Activated T-cell treated with anti-CD3 and anti-CD28 coated beads, Interleukin-2, amount 50 U/mL, for 4 hours (primary cell): ENCODE data around the gene LMF1. TPM values are rescaled to one million over a fixed set of nuclear protein-coding genes. Genes with fewer than 3 reads are reported as not detected.

Source experiments
- ATAC-seq, 2 donors: fragments of 200-7000 bp; cut with Tn5 transposase; one replicate each; pipeline ENCODE4 v1.10.0; 2021
- DNase-seq: peaks from one replicate; pipeline ENCODE4 v3.0.0-alpha.2; 2020
- H3K27me3 Mint-ChIP-seq: one replicate; pipeline ENCODE4 v1.8.0; 2021; ENCODE audit warnings: low read depth, mixed read lengths
- H3K36me3 Mint-ChIP-seq: one replicate; pipeline ENCODE4 v1.8.0; 2022; ENCODE audit warnings: mixed read lengths; ENCODE audit not compliant: insufficient read depth
- H3K4me1 Mint-ChIP-seq: one replicate; pipeline ENCODE4 v1.8.0; 2021; ENCODE audit warnings: low read depth, mixed read lengths
- H3K4me3 Mint-ChIP-seq: one replicate; pipeline ENCODE4 v1.8.0; 2021; ENCODE audit warnings: mild to moderate bottlenecking, moderate library complexity, mixed read lengths
- H3K9me3 Mint-ChIP-seq: one replicate; pipeline ENCODE4 v1.8.0; 2021; ENCODE audit warnings: mixed read lengths
- total RNA-seq, 3 donors: library from RNA; stranded (reverse); gene quantifications; one replicate each; pipeline ENCODE4 v1.2.1, GENCODE V29; 2021

LMF1 gene
- total RNA-seq, 3 donors from 2014 or later, result 7.7 to 9.9 (median 9.3) TPM

- Mint-ChIP-seq H3K27me3 (no peaks in the 10 kb centered on the region), H3K4me3 (no peak overlapping the region), H3K36me3 (peaks cover 2% of the 10 kb centered on the region), H3K4me1 (no peaks in the 10 kb centered on the region), H3K9me3 (peaks cover 11% of the 10 kb centered on the region)
- ATAC-seq (no peak), DNase-seq (no peak)
Observed at GRCh38 chr16:856811-857210, 114.0 kb downstream of the LMF1 start.

GRCh38 chr16:856101-856500 is 114.7 kb downstream of the LMF1 start:
- ATAC-seq, result no peak
- Mint-ChIP-seq H3K4me3 (no peak overlapping the region), H3K9me3 (peaks cover 7% of the 10 kb centered on the region), H3K36me3 (peaks cover 2% of the 10 kb centered on the region), H3K27me3 (no peaks in the 10 kb centered on the region), H3K4me1 (no peaks in the 10 kb centered on the region)
- DNase-seq, result no peak

GRCh38 chr16:855471-855870 is 115.3 kb downstream of the LMF1 start:
- H3K27me3 Mint-ChIP-seq, result no peaks in the 10 kb centered on the region
- no peaks in the 10 kb centered on the region for H3K36me3 Mint-ChIP-seq
- H3K4me1 Mint-ChIP-seq, result no peaks in the 10 kb centered on the region
- ATAC-seq, result no peak
- DNase-seq, result no peak
- H3K4me3 Mint-ChIP-seq, result no peak overlapping the region
- H3K9me3 Mint-ChIP-seq, result peaks cover under 1% of the 10 kb centered on the region

GRCh38 chr16:854808-855410 is 115.9 kb downstream of the LMF1 start:
- H3K27me3 Mint-ChIP-seq, result no peaks in the 10 kb centered on the region
- H3K4me1 Mint-ChIP-seq, result no peaks in the 10 kb centered on the region
- no peak overlapping the region for H3K4me3 Mint-ChIP-seq
- no peak for ATAC-seq
- no peak for DNase-seq
- H3K36me3 Mint-ChIP-seq, result no peaks in the 10 kb centered on the region
- no peaks in the 10 kb centered on the region for H3K9me3 Mint-ChIP-seq

- ATAC-seq, result no peak
- no peak overlapping the region for H3K4me3 Mint-ChIP-seq
- no peaks in the 10 kb centered on the region for H3K9me3 Mint-ChIP-seq
- H3K36me3 Mint-ChIP-seq, result no peaks in the 10 kb centered on the region
- H3K27me3 Mint-ChIP-seq, result no peaks in the 10 kb centered on the region
- no peak for DNase-seq
- H3K4me1 Mint-ChIP-seq, result no peaks in the 10 kb centered on the region
Observed at GRCh38 chr16:853981-854807, 116.6 kb downstream of the LMF1 start.

- Mint-ChIP-seq H3K27me3 (no peaks in the 10 kb centered on the region), H3K4me1 (no peaks in the 10 kb centered on the region), H3K9me3 (no peaks in the 10 kb centered on the region), H3K36me3 (no peaks in the 10 kb centered on the region), H3K4me3 (no peak overlapping the region)
- no peak for DNase-seq
- no peak for ATAC-seq
Observed at GRCh38 chr16:853306-853705, 117.5 kb downstream of the LMF1 start.

- Mint-ChIP-seq H3K36me3 (no peaks in the 10 kb centered on the region), H3K4me1 (no peaks in the 10 kb centered on the region), H3K27me3 (no peaks in the 10 kb centered on the region), H3K4me3 (no peak overlapping the region), H3K9me3 (no peaks in the 10 kb centered on the region)
- no peak for DNase-seq
- ATAC-seq, result no peak
Observed at GRCh38 chr16:852451-853185, 118.2 kb downstream of the LMF1 start.

- Mint-ChIP-seq H3K4me3 (no peak overlapping the region), H3K27me3 (no peaks in the 10 kb centered on the region), H3K36me3 (no peaks in the 10 kb centered on the region), H3K4me1 (no peaks in the 10 kb centered on the region), H3K9me3 (no peaks in the 10 kb centered on the region)
- DNase-seq (no peak), ATAC-seq (no peak)
Observed at GRCh38 chr16:851871-852270, 118.9 kb downstream of the LMF1 start.

- no peaks in the 10 kb centered on the region for H3K27me3 Mint-ChIP-seq
- DNase-seq, result no peak
- no peak overlapping the region for H3K4me3 Mint-ChIP-seq
- H3K4me1 Mint-ChIP-seq, result no peaks in the 10 kb centered on the region
- ATAC-seq, result no peak
- no peaks in the 10 kb centered on the region for H3K9me3 Mint-ChIP-seq
- no peaks in the 10 kb centered on the region for H3K36me3 Mint-ChIP-seq
Observed at GRCh38 chr16:851209-851810, 119.5 kb downstream of the LMF1 start.

GRCh38 chr16:850668-851067 is 120.1 kb downstream of the LMF1 start:
- H3K4me1 Mint-ChIP-seq, result no peaks in the 10 kb centered on the region
- H3K27me3 Mint-ChIP-seq, result no peaks in the 10 kb centered on the region
- ATAC-seq, result no peak
- no peak for DNase-seq
- no peaks in the 10 kb centered on the region for H3K36me3 Mint-ChIP-seq
- H3K9me3 Mint-ChIP-seq, result no peaks in the 10 kb centered on the region
- H3K4me3 Mint-ChIP-seq, result no peak overlapping the region

GRCh38 chr16:848510-849253 is 122.1 kb downstream of the LMF1 start:
- Mint-ChIP-seq H3K4me3 (no peak overlapping the region), H3K36me3 (no peaks in the 10 kb centered on the region), H3K27me3 (no peaks in the 10 kb centered on the region), H3K4me1 (no peaks in the 10 kb centered on the region), H3K9me3 (no peaks in the 10 kb centered on the region)
- ATAC-seq, result no peak
- no peak for DNase-seq

GRCh38 chr16:847681-848445 is 122.9 kb downstream of the LMF1 start:
- no peaks in the 10 kb centered on the region for H3K27me3 Mint-ChIP-seq

GRCh38 chr16:847151-847550 is 123.6 kb downstream of the LMF1 start:
- Mint-ChIP-seq H3K4me3 (no peak overlapping the region), H3K36me3 (no peaks in the 10 kb centered on the region), H3K9me3 (no peaks in the 10 kb centered on the region), H3K4me1 (no peaks in the 10 kb centered on the region), H3K27me3 (no peaks in the 10 kb centered on the region)
- ATAC-seq (no peak), DNase-seq (no peak)

More at GRCh38 chr16:847681-848445, 122.9 kb downstream of the LMF1 start:
- H3K4me3 Mint-ChIP-seq, result no peak overlapping the region
- DNase-seq (no peak), ATAC-seq (no peak)
- no peaks in the 10 kb centered on the region for H3K9me3 Mint-ChIP-seq
- H3K36me3 Mint-ChIP-seq, result no peaks in the 10 kb centered on the region
- no peaks in the 10 kb centered on the region for H3K4me1 Mint-ChIP-seq
